Left lobe of liver (tissue), 2 donors: ENCODE measurements around the gene BCL2A1. TPM values are rescaled to one million over a fixed set of nuclear protein-coding genes. Genes with fewer than 3 reads are reported as not detected.
A peak's percentile ranks its signal among the peaks of the same experiment; 100 is the strongest.
"Not testable (repeated sequence)": the region's sequence is repeated elsewhere in the genome, so short reads cannot be mapped to it uniquely, and the experiment has no call there.

Experiments
- ATAC-seq: fragments of 200-7000 bp; cut with Tn5 transposase; one replicate; pipeline ENCODE4 v1.9.1; 2020; ENCODE audit warnings: mild to moderate bottlenecking, moderate library complexity
- DNase-seq: peaks from one replicate; pipeline ENCODE4 v3.0.0-alpha.2; 2020; ENCODE audit warnings: low spot score
- total RNA-seq: library from RNA; stranded (reverse); gene quantifications from one replicate; pipeline ENCODE4 v1.2.1, GENCODE V29; 2021
- donor health status: DM: no; HTN: no; CAD: no; lungs with moderate emphysema.
- donor health status: DM: no; HTN: yes; CAD: no.

Gene BCL2A1
- total RNA-seq, 1 donor from 2014 or later = 0.58 TPM

GRCh38 chr15:79962178-79962577, 8.8 kb downstream of the BCL2A1 start:
- ATAC-seq = no peak
- DNase-seq = no peak

GRCh38 chr15:79960502-79961212, 10.3 kb downstream of the BCL2A1 start:
- DNase-seq (peak; percentile 70), ATAC-seq (peak; percentile 65)

- ATAC-seq = no peak
- DNase-seq = no peak
These were observed 13.3 kb downstream of the BCL2A1 start for GRCh38 chr15:79957741-79958140.

- peak; percentile 64 for ATAC-seq
- no peak for DNase-seq
These were observed 14.5 kb downstream of the BCL2A1 start for GRCh38 chr15:79956354-79956939.

- ATAC-seq = no peak
These were observed 16.3 kb downstream of the BCL2A1 start for GRCh38 chr15:79954661-79955060.

GRCh38 chr15:79953951-79954444, 17.0 kb downstream of the BCL2A1 start:
- ATAC-seq = no peak
- DNase-seq = no peak

More at GRCh38 chr15:79954661-79955060, 16.3 kb downstream of the BCL2A1 start:
- no peak for DNase-seq

GRCh38 chr15:79952329-79952728, 18.7 kb downstream of the BCL2A1 start:
- ATAC-seq = no peak
- DNase-seq = no peak

- DNase-seq (no peak), ATAC-seq (no peak)
These were observed 20.7 kb downstream of the BCL2A1 start for GRCh38 chr15:79950247-79950646.

GRCh38 chr15:79948761-79949160, 22.2 kb downstream of the BCL2A1 start:
- no peak for ATAC-seq
- DNase-seq = no peak

- no peak for ATAC-seq
- DNase-seq = no peak
These were observed 22.8 kb downstream of the BCL2A1 start for GRCh38 chr15:79948095-79948695.

GRCh38 chr15:79947009-79947408, 24.0 kb downstream of the BCL2A1 start:
- DNase-seq = no peak
- ATAC-seq = no peak

- no peak for DNase-seq
- ATAC-seq = no peak
These were observed 26.4 kb downstream of the BCL2A1 start for GRCh38 chr15:79944622-79945021.

- ATAC-seq = no peak
- no peak for DNase-seq
These were observed 27.2 kb downstream of the BCL2A1 start for GRCh38 chr15:79943820-79944219.

- no peak for DNase-seq
These were observed 28.1 kb downstream of the BCL2A1 start for GRCh38 chr15:79942741-79943481.

GRCh38 chr15:79939399-79939798, 31.6 kb downstream of the BCL2A1 start:
- no peak for DNase-seq
- no peak for ATAC-seq

More at GRCh38 chr15:79942741-79943481, 28.1 kb downstream of the BCL2A1 start:
- ATAC-seq = no peak

- no peak for DNase-seq
- ATAC-seq = no peak
These were observed 32.9 kb downstream of the BCL2A1 start for GRCh38 chr15:79938143-79938542.

GRCh38 chr15:79935556-79936201, 35.3 kb downstream of the BCL2A1 start:
- not testable (repeated sequence) for DNase-seq, ATAC-seq

GRCh38 chr15:79933231-79933630, 37.8 kb downstream of the BCL2A1 start:
- DNase-seq (no peak), ATAC-seq (peak; percentile 45)

GRCh38 chr15:79932447-79932846, 38.5 kb downstream of the BCL2A1 start:
- peak; percentile 64 for ATAC-seq
- no peak for DNase-seq

GRCh38 chr15:79930516-79930915, 40.5 kb downstream of the BCL2A1 start:
- DNase-seq (no peak), ATAC-seq (no peak)

- DNase-seq = no peak
- no peak for ATAC-seq
These were observed 41.6 kb downstream of the BCL2A1 start for GRCh38 chr15:79929412-79929811.
